GM10847 (cell line): ENCODE data around the gene RALGPS1.

Experiments
- POLR2A ChIP-seq: IDR thresholded peaks from 2 replicates; pipeline ENCODE4 v1.6.1; 2011; ENCODE audit not compliant: insufficient read length; ENCODE audit errors: extremely low read depth

Gene RALGPS1

DNA sequence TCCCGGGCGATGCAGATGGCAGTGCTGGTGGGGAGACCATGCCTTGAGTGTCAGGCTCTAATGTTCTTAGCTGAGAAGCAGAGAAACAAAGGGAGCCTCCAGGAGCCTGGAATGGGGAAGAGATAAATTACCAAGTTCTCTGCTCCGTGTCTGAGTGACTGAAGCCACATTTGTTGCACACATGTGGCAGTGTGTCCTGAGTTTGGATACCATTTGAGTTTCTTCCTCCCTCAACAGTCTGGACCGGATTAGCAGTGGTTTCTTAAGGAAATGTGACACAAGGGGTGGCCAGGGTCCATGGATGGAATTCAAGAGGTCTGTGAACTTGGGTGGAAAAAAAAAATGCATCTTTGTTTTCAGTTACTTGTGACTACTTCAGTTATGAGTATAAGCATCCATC is 299.3 kb downstream of the RALGPS1 start:
- TF ChIP-seq POLR2A, result no peak

DNA sequence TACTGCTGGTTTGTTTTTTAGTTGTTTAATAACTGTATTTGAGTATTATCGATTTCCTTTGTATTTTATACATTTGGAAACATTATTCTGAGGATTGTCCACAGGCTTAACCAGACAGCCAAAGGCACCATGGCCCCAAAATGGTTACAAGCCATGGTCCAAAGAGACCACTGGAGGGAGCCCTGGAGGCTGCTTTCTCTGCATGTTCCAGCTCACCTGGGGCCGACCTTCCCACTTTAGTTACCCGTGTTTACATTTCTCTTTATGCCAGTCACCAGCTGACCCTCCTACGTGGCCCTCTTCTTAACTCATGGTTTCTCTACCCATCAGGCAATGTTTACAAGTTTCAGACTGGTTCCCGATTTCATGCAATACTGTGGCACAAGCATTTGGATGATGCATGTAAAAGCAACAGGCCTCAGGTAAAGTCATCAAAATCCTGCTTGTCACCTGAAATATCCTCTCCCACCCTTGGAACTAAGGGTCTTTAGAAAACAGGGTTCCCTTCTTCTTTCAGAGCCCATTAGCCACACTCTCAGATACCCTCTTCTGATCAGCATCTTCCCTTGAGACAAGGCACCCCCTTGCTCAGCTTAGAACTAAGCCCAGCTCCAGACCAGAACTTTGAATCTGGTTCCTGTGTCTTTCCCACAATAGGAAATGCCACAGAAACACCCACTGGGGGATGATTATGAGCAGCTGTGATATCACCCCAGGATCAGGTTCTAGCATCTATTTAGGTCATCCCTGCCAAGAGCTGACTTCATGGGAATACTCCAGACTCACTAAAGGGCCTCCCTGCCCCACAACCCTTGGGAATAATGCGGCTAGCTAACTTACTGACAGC is 300.1 kb downstream of the RALGPS1 start:
- no peak for TF ChIP-seq POLR2A

DNA sequence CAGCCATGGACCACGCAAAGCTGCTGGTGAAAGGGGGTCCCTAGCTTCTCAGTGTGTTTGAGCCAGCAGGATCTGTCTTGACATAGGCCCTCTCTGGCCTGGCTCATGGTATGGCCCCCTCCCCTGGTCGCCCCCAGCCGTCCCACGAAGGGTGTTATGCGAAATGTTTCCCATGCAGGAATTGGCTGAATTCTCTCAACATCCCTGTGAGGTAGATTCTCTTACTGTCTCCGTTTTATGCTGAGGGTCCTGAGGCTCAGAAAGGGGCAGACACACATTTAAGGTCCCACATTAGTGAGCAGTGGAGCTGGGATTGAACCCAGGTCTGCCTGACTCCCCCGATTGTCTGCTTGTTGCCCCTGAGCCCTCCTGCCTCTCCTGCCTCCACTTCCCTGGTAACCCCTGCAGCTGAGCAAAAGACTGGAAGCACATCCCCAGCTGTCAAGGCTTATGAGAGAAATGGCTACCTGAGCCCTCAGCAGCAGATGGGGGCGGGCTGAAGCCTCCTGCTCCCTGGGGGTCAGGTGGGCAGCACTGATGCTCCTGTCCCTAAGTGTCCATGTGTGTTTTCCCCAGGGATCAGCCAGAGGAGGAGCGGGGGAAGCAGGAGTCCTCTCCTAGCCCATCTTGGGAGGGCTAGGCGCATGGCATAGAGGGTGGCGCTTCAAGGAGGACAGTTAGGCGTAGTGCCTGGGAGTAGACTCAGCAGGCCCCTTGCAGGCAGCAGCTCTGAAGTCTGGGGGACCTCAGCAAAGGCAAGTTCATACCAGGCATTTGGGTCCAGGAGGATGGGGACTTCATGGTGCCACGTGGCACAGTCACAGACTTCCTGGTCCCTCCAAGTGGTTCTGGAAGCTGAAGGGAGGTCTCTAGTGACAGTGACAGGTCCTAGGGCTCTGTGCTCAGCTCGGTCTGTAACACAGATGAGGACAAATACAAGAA is 301.0 kb downstream of the RALGPS1 start:
- no peak for TF ChIP-seq POLR2A

DNA sequence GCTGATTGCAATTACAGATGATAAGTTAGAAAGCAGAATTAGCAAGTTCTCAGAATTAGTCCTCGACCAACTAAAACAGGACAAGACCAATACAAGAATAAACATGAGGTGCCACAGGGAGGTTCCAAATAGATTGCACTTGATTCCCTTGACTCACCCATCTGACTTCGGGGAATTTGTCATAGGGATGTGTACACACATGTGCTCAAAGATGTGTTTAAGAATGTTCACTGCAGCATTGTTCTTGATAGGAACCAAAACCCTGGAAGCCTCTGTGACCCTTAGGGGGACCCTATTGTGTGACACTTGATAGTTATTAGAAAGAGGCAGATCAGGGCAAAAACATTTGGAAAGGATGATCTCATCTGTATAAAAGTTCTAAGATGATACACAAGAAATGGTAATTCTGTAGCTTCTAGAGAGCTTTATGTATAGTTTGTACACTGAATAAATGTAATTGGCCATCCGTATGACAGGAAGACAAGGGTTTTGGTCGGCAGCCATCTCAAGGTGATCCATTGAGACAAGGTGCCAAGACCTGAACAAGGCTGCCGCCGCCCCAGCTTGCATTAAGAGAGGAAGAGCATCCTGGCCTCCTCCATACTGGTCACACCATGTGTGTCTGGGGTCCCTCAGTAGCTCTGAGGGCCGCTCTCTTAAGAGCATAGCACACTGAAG is 301.8 kb downstream of the RALGPS1 start:
- no peak for TF ChIP-seq POLR2A

DNA sequence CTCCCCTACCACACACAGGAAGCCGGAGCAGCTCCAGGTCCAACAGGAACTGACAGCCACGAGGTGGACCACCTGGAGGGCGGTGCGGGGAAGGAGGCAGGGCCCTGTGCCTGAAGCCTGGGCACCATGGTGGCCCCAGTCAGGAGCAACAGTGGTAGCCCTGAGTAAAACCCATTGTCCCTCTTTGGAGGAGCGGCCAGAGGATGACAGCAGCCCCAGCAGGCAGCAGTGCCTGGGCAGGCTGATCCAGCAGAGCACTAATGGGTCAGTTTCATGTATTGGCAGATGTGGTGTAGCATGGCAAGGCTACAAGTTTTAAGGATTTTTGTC is 302.3 kb downstream of the RALGPS1 start:
- no peak for TF ChIP-seq POLR2A

DNA sequence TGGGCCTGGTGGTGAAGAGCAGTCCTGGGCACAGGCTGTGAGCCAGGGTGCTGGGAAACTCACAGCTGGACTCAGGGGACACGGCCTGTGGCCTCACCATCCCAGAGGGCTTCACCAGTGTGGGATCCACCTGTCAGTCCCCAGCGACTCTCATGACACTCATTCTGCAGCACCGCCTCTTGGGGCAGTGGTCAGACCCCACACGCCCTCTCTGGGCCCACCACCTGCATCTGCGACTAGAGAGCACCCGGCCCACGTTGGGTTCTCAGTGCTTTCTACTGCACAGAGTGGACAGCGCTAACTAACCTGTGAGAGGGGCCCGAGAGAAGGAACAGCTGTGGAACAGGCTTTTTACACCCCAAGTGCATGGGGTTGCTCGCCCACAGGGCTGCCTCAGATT is 304.2 kb downstream of the RALGPS1 start:
- TF ChIP-seq POLR2A, result no peak

DNA sequence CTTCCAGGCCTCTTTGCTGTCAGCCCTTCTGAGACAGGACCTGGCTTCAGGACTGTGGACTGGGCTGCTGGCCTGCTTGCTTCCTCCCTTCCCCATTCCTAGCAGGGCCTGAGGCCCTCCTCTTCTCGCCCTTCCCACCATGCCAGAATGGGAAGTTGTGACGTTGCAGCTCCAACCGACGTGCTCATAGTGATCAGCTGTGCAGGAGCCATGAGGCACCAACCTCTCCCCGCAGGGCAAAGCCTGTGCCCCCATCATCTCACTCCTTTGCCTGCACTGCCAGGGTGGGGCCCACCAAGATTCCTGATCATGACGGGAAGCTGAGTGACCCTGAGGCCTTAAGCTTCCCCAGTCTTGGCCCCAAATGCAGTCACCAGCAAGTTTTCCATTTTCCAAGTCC is 304.9 kb downstream of the RALGPS1 start:
- TF ChIP-seq POLR2A, result no peak

DNA sequence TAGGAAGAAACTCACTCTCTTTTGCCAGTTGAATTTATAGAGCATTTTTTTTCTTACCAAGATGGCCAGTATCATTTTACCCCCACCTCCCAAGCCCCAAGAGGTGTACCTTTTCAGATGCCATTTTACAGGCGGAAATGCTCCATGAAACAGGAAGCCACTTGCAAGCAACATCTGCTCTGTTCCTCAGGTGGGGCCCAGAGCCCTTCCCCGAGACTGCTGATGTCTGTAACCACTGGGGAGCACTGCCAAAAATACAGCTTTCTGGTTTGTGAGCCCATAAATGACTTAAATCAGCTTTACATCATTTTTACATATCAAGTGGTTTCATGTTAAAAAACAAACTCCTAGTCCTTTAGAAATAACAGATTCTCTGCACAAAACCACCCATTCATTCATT is 307.1 kb downstream of the RALGPS1 start:
- no peak for TF ChIP-seq POLR2A

DNA sequence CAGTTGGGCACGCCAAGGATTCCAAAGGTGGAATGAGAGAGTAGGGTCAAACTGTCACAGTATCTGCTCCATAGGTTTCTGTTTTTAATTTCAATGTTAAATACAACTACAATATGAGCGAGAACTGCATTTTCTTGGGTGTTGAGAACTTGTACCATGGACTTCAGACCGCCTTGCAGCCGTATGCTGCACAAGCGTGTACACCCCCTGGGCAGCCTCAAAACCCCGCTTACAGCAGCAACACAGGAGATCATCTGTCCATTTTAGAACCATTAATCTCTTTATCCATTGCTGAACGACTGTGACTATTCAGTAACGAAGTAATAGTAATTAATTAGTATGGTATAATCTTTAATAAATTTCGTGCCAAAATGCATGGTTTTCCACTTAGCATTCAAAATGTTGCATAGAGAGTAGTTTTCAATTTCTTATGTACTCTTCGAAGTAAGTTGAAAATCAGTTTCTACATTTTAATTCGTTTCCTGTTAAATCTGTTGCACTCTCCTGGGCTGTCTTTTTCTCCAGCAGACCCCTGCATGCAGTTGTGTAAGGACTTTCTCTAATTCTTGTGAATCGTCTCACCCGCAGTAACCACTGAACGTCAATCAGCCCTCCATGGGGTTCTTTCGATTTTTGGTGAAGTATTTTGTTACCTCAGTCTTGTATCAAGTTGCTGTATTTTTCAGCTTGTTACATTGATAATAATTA is 308.0 kb downstream of the RALGPS1 start:
- TF ChIP-seq POLR2A, result no peak

DNA sequence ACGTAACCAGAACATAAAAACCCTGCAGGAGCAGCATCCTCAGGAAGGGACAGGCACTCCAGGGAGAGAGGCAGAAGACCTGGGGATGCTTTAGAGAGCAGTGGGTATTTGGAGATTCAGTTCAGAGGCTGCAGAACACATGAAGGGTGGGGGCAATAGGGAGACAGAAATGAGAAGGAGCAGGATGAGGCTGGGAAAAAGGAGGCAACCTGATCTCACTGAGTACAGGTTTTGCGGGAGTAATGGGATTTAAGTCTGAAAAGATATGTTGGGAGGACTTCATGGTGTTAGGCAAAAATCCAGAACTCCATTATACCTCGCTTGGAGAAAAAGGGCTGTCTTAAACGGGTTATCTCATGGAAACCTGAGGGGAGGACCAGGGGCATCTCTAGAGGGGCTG is 308.7 kb downstream of the RALGPS1 start:
- no peak for TF ChIP-seq POLR2A

DNA sequence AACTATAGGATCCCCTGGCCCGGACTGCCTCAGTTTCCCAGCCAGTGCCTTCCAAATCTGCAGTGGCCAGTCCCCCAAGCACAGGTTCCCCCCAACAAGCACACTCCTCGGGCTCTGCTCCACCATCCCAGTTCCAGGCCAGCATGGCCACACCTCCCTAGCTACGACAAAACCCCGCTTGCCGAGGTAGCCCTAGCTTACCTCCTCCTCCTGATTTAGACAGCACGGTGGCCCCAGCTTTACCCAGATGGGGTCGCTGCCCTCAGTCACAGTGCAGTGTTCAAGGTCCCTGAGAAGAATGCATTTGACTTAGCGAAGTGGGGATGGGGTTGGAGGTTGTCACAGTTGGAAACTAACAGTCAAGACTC is 309.2 kb downstream of the RALGPS1 start:
- no peak for TF ChIP-seq POLR2A

DNA sequence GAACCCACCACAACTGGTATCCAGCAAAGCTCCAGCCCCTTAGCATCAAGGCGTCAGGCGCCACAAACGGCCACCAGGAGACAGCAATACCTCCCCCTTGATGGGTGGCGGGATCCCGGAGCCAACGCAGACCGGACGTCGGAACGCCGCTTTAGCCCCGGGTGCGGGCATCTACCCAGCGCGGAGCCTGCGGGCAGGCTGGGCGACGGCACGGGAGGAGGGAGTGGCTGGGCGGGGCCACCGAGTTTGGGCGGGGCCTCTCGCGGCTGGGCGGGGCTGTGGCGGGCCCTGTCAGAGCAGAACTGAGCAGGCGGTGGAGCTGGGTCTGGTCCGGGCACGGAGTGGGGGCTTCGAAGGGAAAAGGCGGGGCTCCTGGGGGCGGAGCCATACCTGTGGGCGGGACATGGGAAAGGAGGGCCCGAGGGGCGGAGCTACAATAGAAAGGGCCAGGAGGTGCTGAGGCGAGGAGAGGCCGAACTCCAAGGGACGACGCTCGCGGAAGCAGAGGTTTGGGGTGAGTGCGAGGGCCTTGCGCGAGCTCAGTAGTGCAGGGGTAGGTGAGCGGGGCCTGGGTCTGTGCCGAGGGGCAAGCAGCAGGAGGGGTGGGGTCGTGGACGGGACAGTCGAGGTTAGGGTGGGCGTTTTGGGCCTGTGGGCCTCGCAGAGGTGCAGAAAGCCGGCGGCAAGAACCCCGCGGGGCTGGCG is 309.7 kb downstream of the RALGPS1 start:
- peak; percentile 21 for TF ChIP-seq POLR2A

DNA sequence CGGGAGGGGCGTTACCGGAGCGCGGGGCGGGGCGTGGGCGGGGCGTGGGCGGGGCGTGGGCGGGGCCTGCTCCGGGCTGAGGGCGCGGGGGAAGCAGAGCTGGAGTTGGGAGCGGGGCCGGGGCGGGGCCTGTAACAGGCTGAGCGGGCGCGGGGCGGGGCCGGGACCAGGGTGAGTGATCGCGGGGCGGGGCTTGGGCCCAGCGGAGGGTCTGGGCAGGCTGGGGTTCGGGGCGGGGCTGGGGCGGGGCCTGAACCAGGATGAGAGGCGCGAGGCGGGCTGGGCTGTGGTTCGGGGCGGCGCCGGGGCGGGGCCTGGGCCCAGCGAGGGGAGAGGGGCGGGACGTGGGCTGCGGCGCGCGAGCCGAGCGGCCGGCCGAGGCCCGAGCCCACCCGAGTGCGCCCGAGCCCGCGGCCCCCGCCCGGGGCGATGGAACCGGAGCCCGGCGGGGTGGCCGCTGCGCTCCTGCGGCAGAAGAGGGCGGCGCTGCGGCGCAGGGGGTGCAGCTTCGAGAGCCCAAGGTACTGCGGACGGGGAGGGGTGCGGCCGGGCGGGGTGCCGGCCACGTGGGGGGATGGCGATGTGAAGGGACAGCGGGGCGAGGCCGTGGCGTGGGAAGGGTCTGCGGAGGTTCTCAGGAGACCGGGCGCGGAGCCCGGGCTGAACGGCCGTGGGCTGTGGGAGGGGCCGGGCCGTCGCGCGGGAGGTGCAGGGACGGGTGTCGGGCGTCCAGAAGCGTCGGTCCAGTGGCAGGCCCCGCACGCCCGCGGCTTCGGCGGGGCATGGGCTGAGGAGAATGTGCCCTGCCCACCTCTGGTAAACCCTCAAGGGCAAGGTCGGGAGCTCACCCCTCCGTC is 310.5 kb downstream of the RALGPS1 start:
- no peak for TF ChIP-seq POLR2A

DNA sequence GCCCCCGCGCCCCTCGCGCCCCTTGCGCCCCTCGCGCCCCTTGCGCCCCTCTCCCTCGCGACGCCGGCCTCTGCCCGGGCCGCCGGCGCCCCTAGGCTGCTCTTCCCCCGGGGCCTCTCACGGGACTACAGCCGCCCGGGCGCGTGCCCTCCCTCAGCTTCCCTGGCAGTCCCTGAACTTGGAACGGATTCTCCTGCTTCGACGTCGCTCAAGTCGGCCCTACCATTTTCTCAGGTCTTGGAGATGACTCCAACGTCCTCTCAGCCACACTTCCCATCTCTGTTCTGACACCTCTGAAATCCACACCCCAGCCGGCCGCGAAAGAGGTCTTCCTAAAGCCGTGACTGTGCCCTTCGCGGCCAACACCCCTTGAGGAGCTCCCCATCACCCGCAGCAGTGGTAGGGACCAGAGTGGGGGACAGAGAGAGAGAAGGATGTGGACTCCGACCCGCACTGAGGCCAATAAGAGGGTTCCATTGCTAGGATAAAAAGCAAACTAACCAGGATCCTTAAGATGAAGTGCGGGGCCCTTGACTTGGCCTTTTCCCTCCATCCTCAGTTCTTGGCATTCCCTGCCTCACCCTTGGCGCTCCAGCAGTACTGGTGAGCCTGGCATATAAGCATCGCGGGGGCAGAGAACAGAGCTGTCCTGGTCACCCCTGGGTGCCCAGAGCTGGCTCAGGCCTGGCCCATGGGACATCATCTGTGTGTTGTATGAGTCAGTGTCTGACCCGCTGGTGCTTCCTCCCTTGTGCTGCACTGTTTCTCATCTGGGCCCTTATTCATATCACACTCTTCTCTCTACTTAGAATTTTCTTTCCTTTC is 311.4 kb downstream of the RALGPS1 start:
- TF ChIP-seq POLR2A, result no peak
